ENCODE measurements around the gene ATP8A2. TPM values are rescaled to one million over a fixed set of nuclear protein-coding genes. Genes with fewer than 3 reads are reported as not detected.

Gene ATP8A2
- total RNA-seq, 4 donors from 2014 or later: 0.20 to 1.1 (median 0.59) TPM

DNA sequence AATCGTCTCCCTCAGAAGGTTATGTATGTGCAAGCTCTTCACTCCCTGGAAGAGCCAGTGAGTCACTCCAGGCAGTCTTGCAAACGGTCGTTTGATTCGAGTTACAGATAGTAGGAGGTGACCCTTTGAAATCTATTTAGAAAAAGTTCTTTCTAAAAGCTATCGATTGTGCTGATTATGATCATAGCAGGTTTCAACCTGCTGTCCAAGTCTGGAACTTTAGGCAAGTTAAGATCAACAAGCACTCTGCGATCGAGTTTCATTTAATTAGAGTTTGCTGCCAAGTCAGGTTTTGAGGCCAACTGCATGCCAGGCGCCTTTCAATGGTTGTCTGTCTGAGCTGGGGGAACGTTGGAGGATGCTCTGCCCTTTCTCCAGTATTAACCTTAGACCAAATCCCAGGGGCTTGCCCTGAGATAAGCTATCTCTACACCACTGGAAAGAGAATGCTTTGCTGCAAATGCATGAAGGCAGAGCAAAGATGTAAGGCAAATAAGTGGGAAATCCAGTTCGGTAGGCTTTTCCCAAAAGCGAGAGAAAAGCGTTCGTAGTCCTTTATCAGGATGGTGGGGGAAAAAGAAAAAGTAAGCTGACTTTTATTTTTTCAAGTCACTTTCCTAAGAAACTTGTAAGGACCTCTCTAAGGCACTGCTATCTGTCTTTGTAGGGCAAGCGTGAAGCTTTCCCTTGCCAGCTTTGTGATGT lies 287.5 kb downstream of the ATP8A2 start:
- H3K27ac ChIP-seq: no peak overlapping the region
- TF ChIP-seq POLR2AphosphoS5 (IDR thresholded peaks at IDR 0.05): no peak
- no peak for TF ChIP-seq EP300 (IDR thresholded peaks at IDR 0.05; ENCODE audit: low read depth)
- TF ChIP-seq CTCF (IDR thresholded peaks at IDR 0.05): no peak
- no peak for TF ChIP-seq POLR2A (IDR thresholded peaks at IDR 0.05)
- WGBS, 2 donors (ENCODE audit: low coverage in 1 of 2): 79 to 85% methylated on average over 6 to 14 of the region's 14 CpGs

GRCh38 chr13:25660996-25661395 lies 289.2 kb downstream of the ATP8A2 start:
- 73 to 88% methylated on average over 2 to 5 of the region's 5 CpGs for WGBS, 2 donors (ENCODE audit: low coverage in 1 of 2)

More for the DNA sequence above, 287.5 kb downstream of the ATP8A2 start:
- H3K9me3 ChIP-seq: no peaks in the 10 kb centered on the region
- H3K27me3 ChIP-seq: no peaks in the 10 kb centered on the region
- no peaks in the 10 kb centered on the region for H3K4me1 ChIP-seq
- no peak for DNase-seq
- intact Hi-C loops (cut with DNase I; ENCODE audit: low total_unique reads): no loop called here
- H3K4me3 ChIP-seq: no peak overlapping the region
- in situ Hi-C loops (cut with MboI; ENCODE audit: low pct_ligation_motif_present in 1 of 4, low pct_unique_long_range_greater_than_20kb in 1 of 4, low sequenced_read_pairs in 3 of 4): loop anchor here in 1 of 4 donors (10.0 kb wide), 1 partner anchor 56 kb away; no protein-coding TSS in a partner anchor
- no peaks in the 10 kb centered on the region for H3K36me3 ChIP-seq

DNA sequence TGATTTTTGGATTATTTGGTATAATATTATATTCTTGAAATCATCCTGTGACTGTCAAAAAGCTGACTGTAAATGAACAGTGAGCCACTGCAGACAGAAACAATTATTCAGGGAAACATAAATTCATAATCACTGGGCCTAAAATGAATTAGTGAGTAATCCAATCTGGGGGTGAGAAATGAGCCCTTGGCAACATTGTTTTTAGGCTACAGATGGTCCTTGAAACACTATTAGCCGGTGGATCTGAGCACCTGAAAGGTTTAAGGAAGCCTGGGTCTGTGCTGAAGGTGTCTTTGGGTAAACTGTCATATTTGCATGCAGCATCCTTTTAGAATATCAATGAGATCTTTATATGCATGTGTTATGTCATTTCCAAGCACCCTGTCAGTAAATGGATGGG lies 290.7 kb downstream of the ATP8A2 start:
- intact Hi-C loops (cut with DNase I; ENCODE audit: low total_unique reads): no loop called here
- Histone ChIP-seq H3K36me3 (no peaks in the 10 kb centered on the region), H3K4me1 (no peaks in the 10 kb centered on the region), H3K9me3 (no peaks in the 10 kb centered on the region), H3K4me3 (no peak overlapping the region), H3K27me3 (no peaks in the 10 kb centered on the region), H3K27ac (no peak overlapping the region)
- DNase-seq: no peak
- 52% methylated on average over 1 of the region's 1 CpG; no CpG with 5 or more reads in 1 of the 2 donors for WGBS, 2 donors (ENCODE audit: low coverage in 1 of 2)
- TF ChIP-seq EP300 (IDR thresholded peaks at IDR 0.05; ENCODE audit: low read depth): no peak
- no peak for TF ChIP-seq POLR2AphosphoS5 (IDR thresholded peaks at IDR 0.05)
- TF ChIP-seq CTCF (IDR thresholded peaks at IDR 0.05): no peak
- TF ChIP-seq POLR2A (IDR thresholded peaks at IDR 0.05): no peak
- in situ Hi-C loops (cut with MboI; ENCODE audit: low pct_ligation_motif_present in 1 of 4, low pct_unique_long_range_greater_than_20kb in 1 of 4, low sequenced_read_pairs in 3 of 4): no loop called here

More at GRCh38 chr13:25660996-25661395, 289.2 kb downstream of the ATP8A2 start:
- H3K27ac ChIP-seq: no peak overlapping the region
- no peak overlapping the region for H3K4me3 ChIP-seq
- no peaks in the 10 kb centered on the region for H3K4me1 ChIP-seq
- no peaks in the 10 kb centered on the region for H3K9me3 ChIP-seq
- no peak for DNase-seq
- in situ Hi-C loops (cut with MboI; ENCODE audit: low pct_ligation_motif_present in 1 of 4, low pct_unique_long_range_greater_than_20kb in 1 of 4, low sequenced_read_pairs in 3 of 4): no loop called here
- TF ChIP-seq POLR2AphosphoS5 (IDR thresholded peaks at IDR 0.05) (no peak), EP300 (IDR thresholded peaks at IDR 0.05; ENCODE audit: low read depth) (no peak), POLR2A (IDR thresholded peaks at IDR 0.05) (no peak), CTCF (IDR thresholded peaks at IDR 0.05) (no peak)
- no peaks in the 10 kb centered on the region for H3K36me3 ChIP-seq
- intact Hi-C loops (cut with DNase I; ENCODE audit: low total_unique reads): no loop called here
- no peaks in the 10 kb centered on the region for H3K27me3 ChIP-seq

GRCh38 chr13:25668345-25668744 lies 296.6 kb downstream of the ATP8A2 start:
- Histone ChIP-seq H3K27ac (no peak overlapping the region), H3K27me3 (no peaks in the 10 kb centered on the region), H3K4me3 (no peak overlapping the region), H3K4me1 (no peaks in the 10 kb centered on the region), H3K36me3 (no peaks in the 10 kb centered on the region), H3K9me3 (peaks cover 0 to 7% of the 10 kb centered on the region in 2 donors)
- in situ Hi-C loops (cut with MboI; ENCODE audit: low pct_ligation_motif_present in 1 of 4, low pct_unique_long_range_greater_than_20kb in 1 of 4, low sequenced_read_pairs in 3 of 4) (no loop called here), intact Hi-C loops (cut with DNase I; ENCODE audit: low total_unique reads) (no loop called here)
- no peak for DNase-seq
- TF ChIP-seq POLR2A (IDR thresholded peaks at IDR 0.05) (no peak), POLR2AphosphoS5 (IDR thresholded peaks at IDR 0.05) (no peak), EP300 (IDR thresholded peaks at IDR 0.05; ENCODE audit: low read depth) (no peak), CTCF (IDR thresholded peaks at IDR 0.05) (no peak)

Data from transverse colon (tissue), 4 donors.